Renal cortex interstitium (tissue), 11 donors: ENCODE results near the gene TTC8. TPM values are rescaled to one million over a fixed set of nuclear protein-coding genes. Genes with fewer than 3 reads are reported as not detected.

Experiments
- DNase-seq, 11 donors: peaks; one replicate each; pipeline ENCODE4 v3.0.0-alpha.2; 2013; ENCODE audit warnings: low read depth in 9 of 11, low spot score in 4 of 11; ENCODE audit errors: extremely low read depth in 1 of 11
- polyA plus RNA-seq, 3 donors: library from polyadenylated mRNA; unstranded; fragments of 120-200 nt; gene quantifications; one replicate each; pipeline ENCODE4 v1.2.1, GENCODE V29; 2013; ENCODE audit not compliant: insufficient read length in 3 of 3

The TTC8 gene
- polyA plus RNA-seq, 3 donors, result 35.9 to 45.0 (median 36.8) TPM

GRCh38 chr14:88904864-88905263 lies 80.4 kb downstream of the TTC8 start:
- no peak for DNase-seq

DNA sequence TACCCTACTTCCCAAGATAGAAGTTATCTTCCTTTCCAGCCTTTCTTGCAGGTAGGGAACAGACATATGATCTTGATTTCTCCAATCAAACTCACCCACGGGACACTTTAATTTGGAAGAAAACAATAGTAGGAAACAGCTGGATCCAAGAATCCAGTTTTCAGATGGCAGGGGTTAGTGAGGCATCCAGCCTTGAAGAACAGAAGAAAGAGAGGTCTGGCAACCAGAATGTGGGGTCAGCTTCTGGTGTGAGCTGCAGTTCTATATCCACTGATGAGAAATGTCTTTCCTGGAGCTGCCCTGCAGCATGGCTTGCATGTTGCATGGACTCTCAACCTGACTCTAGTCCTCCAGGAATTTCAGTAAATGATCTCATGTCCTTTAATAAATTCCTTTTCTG lies 83.8 kb downstream of the TTC8 start:
- no peak for DNase-seq

GRCh38 chr14:88910386-88910785 lies 85.9 kb downstream of the TTC8 start:
- DNase-seq, result no peak

- DNase-seq, result no peak
These were observed 87.4 kb downstream of the TTC8 start for GRCh38 chr14:88911809-88912208.

GRCh38 chr14:88914956-88915355 lies 90.5 kb downstream of the TTC8 start:
- no peak for DNase-seq

GRCh38 chr14:88919502-88919901 lies 95.1 kb downstream of the TTC8 start:
- DNase-seq, result no peak

Other genes starting within 250 kb of the TTC8 start
- 1 to 10 TPM; 2.3 to 3.3 (median 2.9) TPM for gene EML5, start 31.7 kb upstream of the TTC8 start, polyA plus RNA-seq